Fibroblast of mammary gland (primary cell): ENCODE measurements around the gene RRAS2.

Experiments used
- DNase-seq: peaks from one replicate; pipeline ENCODE4 v3.0.0-alpha.2; 2010; ENCODE audit warnings: low read depth
- H3K4me3 ChIP-seq: 2 replicates; pipeline ENCODE4 v1.5.1; 2011; ENCODE audit warnings: low read depth, mild to moderate bottlenecking, low read length, moderate library complexity; ENCODE audit not compliant: control insufficient read depth
- CTCF ChIP-seq: conservative IDR thresholded peaks from 2 replicates; pipeline ENCODE4 v1.5.1; 2011; ENCODE audit warnings: low read depth, low read length, inconsistent platforms; ENCODE audit not compliant: control insufficient read depth, insufficient read depth

The RRAS2 gene

GRCh38 chr11:14371249-14371648, 12.3 kb upstream of the RRAS2 start:
- no peak for DNase-seq
- H3K4me3 ChIP-seq, result no peak overlapping the region
- TF ChIP-seq CTCF, result no peak

GRCh38 chr11:14370496-14370895, 11.5 kb upstream of the RRAS2 start:
- no peak overlapping the region for H3K4me3 ChIP-seq
- no peak for TF ChIP-seq CTCF
- no peak for DNase-seq

GRCh38 chr11:14369598-14369997, 10.6 kb upstream of the RRAS2 start:
- DNase-seq, result no peak
- no peak for TF ChIP-seq CTCF
- H3K4me3 ChIP-seq, result no peak overlapping the region

GRCh38 chr11:14366936-14367335, 8.0 kb upstream of the RRAS2 start:
- DNase-seq, result no peak
- no peak overlapping the region for H3K4me3 ChIP-seq
- TF ChIP-seq CTCF, result no peak

GRCh38 chr11:14364322-14364721, 5.3 kb upstream of the RRAS2 start:
- DNase-seq, result no peak
- no peak for TF ChIP-seq CTCF
- H3K4me3 ChIP-seq, result no peak overlapping the region

GRCh38 chr11:14362611-14363010, 3.6 kb upstream of the RRAS2 start:
- no peak for TF ChIP-seq CTCF
- H3K4me3 ChIP-seq, result no peak overlapping the region
- no peak for DNase-seq

- H3K4me3 ChIP-seq, result no peak overlapping the region
- no peak for DNase-seq
- no peak for TF ChIP-seq CTCF
These were observed 3.0 kb upstream of the RRAS2 start for GRCh38 chr11:14361951-14362350.
